GM19238 (cell line): ENCODE results near the gene SLC6A9.

ENCODE experiments used
- DNase-seq: peaks from one replicate; pipeline ENCODE4 v3.0.0; 2011; ENCODE audit warnings: low spot score; ENCODE audit not compliant: insufficient read length

Gene SLC6A9

GRCh38 chr1:43947874-43948437 is 83.3 kb downstream of the SLC6A9 start:
- DNase-seq, result no peak

GRCh38 chr1:43947061-43947873 is 84.0 kb downstream of the SLC6A9 start:
- DNase-seq, result no peak
